ENCODE data around the gene LIPC. TPM values are rescaled to one million over a fixed set of nuclear protein-coding genes. Genes with fewer than 3 reads are reported as not detected.

LIPC gene
- total and polyA plus RNA-seq, 10 of the 15 experiments (the other 5 are each of a cell fraction or from before 2014, with no cell fraction given), result 0.06 to 0.31 (median 0.16) TPM; not detected in 1

- no peak for TF ChIP-seq CUX1 (IDR thresholded peaks at IDR 0.05; ENCODE audit: insufficient replicate concordance, low read depth, low read length)
- TF ChIP-seq MEF2B (IDR thresholded peaks at IDR 0.05; ENCODE audit: partially characterized antibody, poor library complexity, severe bottlenecking), result no peak
- no peak for TF ChIP-seq POLR2AphosphoS5 (IDR thresholded peaks at IDR 0.05; ENCODE audit: low read length)
- TF ChIP-seq MTA2 (IDR thresholded peaks at IDR 0.05; ENCODE audit: low read depth), result no peak
Observed at GRCh38 chr15:58559904-58560588, 128.3 kb downstream of the LIPC start (continued).

- no peaks in the 10 kb centered on the region for H3K27me3 ChIP-seq (replicated peaks in 1 of 2; ENCODE audit: control insufficient read depth in 2 of 2, insufficient read depth in 2 of 2, low read length in 1 of 2)
- no peak overlapping the region for H3K4me2 ChIP-seq (ENCODE audit: control insufficient read depth, insufficient read depth)
- ATAC-seq (no peak), DNase-seq (ENCODE audit: low read depth, low spot score) (no peak), FAIRE-seq (no peak)
- ChIA-PET CTCF (interaction anchor here (1.3 kb wide), 1 partner anchor 40 kb away, joined by 5 read pairs; no protein-coding TSS in a partner anchor), POLR2A (no interaction called here), SMC1A (ENCODE audit: uncharacterized antibody, unreplicated experiment) (no interaction called here), RAD21 (ENCODE audit: unreplicated experiment) (no interaction called here)
- intact Hi-C loops (cut with micrococcal nuclease; ENCODE audit: unreplicated experiment), result no loop called here
- no peak for TF ChIP-seq TCF3 (IDR thresholded peaks at IDR 0.05; ENCODE audit: borderline replicate concordance, insufficient read depth, low read depth, low read length)
- TF ChIP-seq ATF3 (IDR thresholded peaks at IDR 0.05; ENCODE audit: borderline replicate concordance, extremely low read depth, low read depth, low read length), result no peak
- no peak for TF ChIP-seq SP1 (IDR thresholded peaks at IDR 0.05; ENCODE audit: low read depth, low read length)
- TF ChIP-seq NR2F1 (conservative IDR thresholded peaks at IDR 0.05), result no peak
- TF ChIP-seq HSF1 (IDR thresholded peaks at IDR 0.05; ENCODE audit: low read depth, low read length), result no peak
- no peak for TF ChIP-seq BMI1 (IDR thresholded peaks at IDR 0.05; ENCODE audit: borderline replicate concordance)
- peaks cover 5% of the 10 kb centered on the region for H3K4me1 ChIP-seq (ENCODE audit: control insufficient read depth, insufficient read depth, low read length)
- no peak overlapping the region for H3K27ac ChIP-seq (ENCODE audit: control insufficient read depth, insufficient read depth)
- H3K4me3 ChIP-seq, result no peak overlapping the region
- H2AFZ ChIP-seq (ENCODE audit: control insufficient read depth, low read depth, low read length), result no peak overlapping the region
- in situ Hi-C loops (cut with MboI), result no loop called here
- H3K9me3 ChIP-seq (replicated peaks; ENCODE audit: control insufficient read depth, insufficient read depth, low read length), result no peaks in the 10 kb centered on the region; the same call in 2 of the 3 replicates
- H3K9ac ChIP-seq (ENCODE audit: control insufficient read depth, insufficient read depth, low read length), result no peak overlapping the region
- H3K79me2 ChIP-seq (ENCODE audit: control insufficient read depth, insufficient read depth, low read length), result no peaks in the 10 kb centered on the region
- 0% methylated on average over 1 of the region's 1 CpG for WGBS (ENCODE audit: insufficient coverage, insufficient replicate concordance, low lambda C conversion rate, missing lambda C conversion rate)
- BruUV-seq (replicated peaks), result no TSS peak
- no peaks in the 10 kb centered on the region for H4K20me1 ChIP-seq (ENCODE audit: control insufficient read depth, insufficient read depth)
- no peaks in the 10 kb centered on the region for H3K36me3 ChIP-seq (ENCODE audit: control insufficient read depth in 2 of 2, insufficient read depth in 2 of 2, low read length in 1 of 2)
Observed at GRCh38 chr15:58561321-58561720, 129.5 kb downstream of the LIPC start.

Measured in GM12878 (cell line).